Adrenal gland (tissue), 5 donors: ENCODE results near the gene TMEM253.

ENCODE experiments used
- POLR2A ChIP-seq, 2 donors: fragments of 450-650 bp; IDR thresholded peaks; one replicate each; pipeline ENCODE4 v1.6.1; 2017; ENCODE audit warnings: antibody characterized with exemption in 2 of 2, mild to moderate bottlenecking in 2 of 2, moderate library complexity in 1 of 2
- TF ChIP-seq, protein P1 (sequence below), 6 experiments: fragments of 450-650 bp in 4 of 6; fragments of 200-600 bp in 2 of 6; sonication (generic) in 1 of 6; IDR thresholded peaks; 1 replicate in 5 of 6; 2 replicates in 1 of 6; pipeline versions ENCODE4 v1.5.1 to v1.8.0; 2016 to 2021; ENCODE audit warnings: antibody characterized with exemption in 6 of 6, mild to moderate bottlenecking in 2 of 6, moderate library complexity in 1 of 6
- donor health status: DM: no; HTN: no; CAD: no.

DNA sequence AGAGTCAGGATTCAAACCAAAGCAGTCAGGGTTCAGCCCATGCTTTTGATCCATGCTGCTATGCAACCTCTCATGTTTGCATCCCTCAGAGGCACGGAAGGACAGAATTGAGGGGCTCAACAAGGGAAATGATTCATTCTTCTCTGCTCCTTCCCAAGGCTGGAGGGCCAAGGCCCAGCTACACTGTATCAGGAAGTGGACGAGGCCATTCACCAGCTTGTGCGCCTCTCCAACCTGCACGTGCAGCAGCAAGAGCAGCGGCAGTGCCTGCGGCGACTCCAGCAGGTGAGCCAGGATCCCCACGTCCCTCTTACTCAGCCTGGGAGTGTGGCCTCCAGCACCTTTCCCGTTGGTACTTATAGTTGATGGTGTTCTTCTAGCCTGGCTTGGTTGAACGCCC, 22.1 kb upstream of the TMEM253 start:
- TF ChIP-seq, protein P1, sequence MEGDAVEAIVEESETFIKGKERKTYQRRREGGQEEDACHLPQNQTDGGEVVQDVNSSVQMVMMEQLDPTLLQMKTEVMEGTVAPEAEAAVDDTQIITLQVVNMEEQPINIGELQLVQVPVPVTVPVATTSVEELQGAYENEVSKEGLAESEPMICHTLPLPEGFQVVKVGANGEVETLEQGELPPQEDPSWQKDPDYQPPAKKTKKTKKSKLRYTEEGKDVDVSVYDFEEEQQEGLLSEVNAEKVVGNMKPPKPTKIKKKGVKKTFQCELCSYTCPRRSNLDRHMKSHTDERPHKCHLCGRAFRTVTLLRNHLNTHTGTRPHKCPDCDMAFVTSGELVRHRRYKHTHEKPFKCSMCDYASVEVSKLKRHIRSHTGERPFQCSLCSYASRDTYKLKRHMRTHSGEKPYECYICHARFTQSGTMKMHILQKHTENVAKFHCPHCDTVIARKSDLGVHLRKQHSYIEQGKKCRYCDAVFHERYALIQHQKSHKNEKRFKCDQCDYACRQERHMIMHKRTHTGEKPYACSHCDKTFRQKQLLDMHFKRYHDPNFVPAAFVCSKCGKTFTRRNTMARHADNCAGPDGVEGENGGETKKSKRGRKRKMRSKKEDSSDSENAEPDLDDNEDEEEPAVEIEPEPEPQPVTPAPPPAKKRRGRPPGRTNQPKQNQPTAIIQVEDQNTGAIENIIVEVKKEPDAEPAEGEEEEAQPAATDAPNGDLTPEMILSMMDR (IDR thresholded peaks at IDR 0.05): no peak
- no peak for TF ChIP-seq POLR2A (IDR thresholded peaks at IDR 0.05)
